Rectal smooth muscle tissue (tissue), 1 donor: ENCODE data around the gene RASD2.
"Not testable (repeated sequence)": the region's sequence is repeated elsewhere in the genome, so short reads cannot be mapped to it uniquely, and the experiment has no call there.

ENCODE experiments used
- H3K27ac ChIP-seq: one replicate; pipeline ENCODE4 v1.7.0; 2013; ENCODE audit warnings: low read depth, low read length, inconsistent platforms
- H3K27me3 ChIP-seq: one replicate; pipeline ENCODE4 v1.7.0; 2013; ENCODE audit warnings: low read length; ENCODE audit not compliant: control insufficient read depth, insufficient read depth
- H3K36me3 ChIP-seq: one replicate; pipeline ENCODE4 v1.7.0; 2013; ENCODE audit warnings: low read length; ENCODE audit not compliant: control insufficient read depth, insufficient read depth
- H3K4me1 ChIP-seq: one replicate; pipeline ENCODE4 v1.7.0; 2013; ENCODE audit warnings: low read length; ENCODE audit not compliant: control insufficient read depth, insufficient read depth
- H3K4me3 ChIP-seq: one replicate; pipeline ENCODE4 v1.7.0; 2013; ENCODE audit warnings: low read length
- H3K9ac ChIP-seq: one replicate; pipeline ENCODE4 v1.7.0; 2013; ENCODE audit warnings: low read length

Gene RASD2

GRCh38 chr22:35509451-35509850 is 31.2 kb upstream of the RASD2 start:
- no peak overlapping the region for H3K4me3 ChIP-seq
- no peaks in the 10 kb centered on the region for H3K36me3 ChIP-seq
- no peak overlapping the region for H3K27ac ChIP-seq
- H3K9ac ChIP-seq: no peak overlapping the region
- no peaks in the 10 kb centered on the region for H3K4me1 ChIP-seq
- no peaks in the 10 kb centered on the region for H3K27me3 ChIP-seq

GRCh38 chr22:35509960-35510359 is 30.7 kb upstream of the RASD2 start:
- Histone ChIP-seq H3K36me3 (no peaks in the 10 kb centered on the region), H3K27me3 (no peaks in the 10 kb centered on the region), H3K4me1 (no peaks in the 10 kb centered on the region), H3K27ac (no peak overlapping the region), H3K4me3 (no peak overlapping the region), H3K9ac (no peak overlapping the region)

GRCh38 chr22:35510481-35510934 is 30.1 kb upstream of the RASD2 start:
- H3K27ac ChIP-seq: no peak overlapping the region
- H3K4me3 ChIP-seq: no peak overlapping the region
- no peaks in the 10 kb centered on the region for H3K36me3 ChIP-seq
- H3K27me3 ChIP-seq: no peaks in the 10 kb centered on the region
- H3K4me1 ChIP-seq: no peaks in the 10 kb centered on the region
- no peak overlapping the region for H3K9ac ChIP-seq

- no peak overlapping the region for H3K4me3 ChIP-seq
- H3K36me3 ChIP-seq: no peaks in the 10 kb centered on the region
- no peak overlapping the region for H3K27ac ChIP-seq
- H3K9ac ChIP-seq: no peak overlapping the region
- H3K4me1 ChIP-seq: no peaks in the 10 kb centered on the region
- no peaks in the 10 kb centered on the region for H3K27me3 ChIP-seq
Observed at GRCh38 chr22:35510951-35511350, 29.7 kb upstream of the RASD2 start.

- H3K9ac ChIP-seq: no peak overlapping the region
- H3K4me1 ChIP-seq: no peaks in the 10 kb centered on the region
- H3K27ac ChIP-seq: no peak overlapping the region
- no peaks in the 10 kb centered on the region for H3K27me3 ChIP-seq
- no peak overlapping the region for H3K4me3 ChIP-seq
- H3K36me3 ChIP-seq: no peaks in the 10 kb centered on the region
Observed at GRCh38 chr22:35514366-35514765, 26.3 kb upstream of the RASD2 start.

GRCh38 chr22:35515952-35516351 is 24.7 kb upstream of the RASD2 start:
- not testable (repeated sequence) for H3K27ac ChIP-seq, H3K36me3 ChIP-seq, H3K4me3 ChIP-seq, H3K27me3 ChIP-seq, H3K4me1 ChIP-seq, H3K9ac ChIP-seq

GRCh38 chr22:35516723-35517122 is 23.9 kb upstream of the RASD2 start:
- Histone ChIP-seq H3K27me3 (no peaks in the 10 kb centered on the region), H3K36me3 (no peaks in the 10 kb centered on the region), H3K4me3 (no peak overlapping the region), H3K27ac (no peak overlapping the region), H3K9ac (no peak overlapping the region), H3K4me1 (no peaks in the 10 kb centered on the region)

- Histone ChIP-seq H3K4me3 (no peak overlapping the region), H3K27me3 (no peaks in the 10 kb centered on the region), H3K36me3 (no peaks in the 10 kb centered on the region), H3K4me1 (no peaks in the 10 kb centered on the region), H3K9ac (no peak overlapping the region), H3K27ac (no peak overlapping the region)
Observed at GRCh38 chr22:35517207-35517606, 23.4 kb upstream of the RASD2 start.

GRCh38 chr22:35517769-35518530 is 22.7 kb upstream of the RASD2 start:
- no peaks in the 10 kb centered on the region for H3K4me1 ChIP-seq
- H3K27ac ChIP-seq: no peak overlapping the region

GRCh38 chr22:35518811-35519210 is 21.8 kb upstream of the RASD2 start:
- H3K36me3 ChIP-seq: no peaks in the 10 kb centered on the region
- H3K27ac ChIP-seq: no peak overlapping the region
- no peak overlapping the region for H3K9ac ChIP-seq
- no peaks in the 10 kb centered on the region for H3K27me3 ChIP-seq
- H3K4me1 ChIP-seq: no peaks in the 10 kb centered on the region
- no peak overlapping the region for H3K4me3 ChIP-seq

More at GRCh38 chr22:35517769-35518530, 22.7 kb upstream of the RASD2 start:
- Histone ChIP-seq H3K27me3 (no peaks in the 10 kb centered on the region), H3K4me3 (no peak overlapping the region), H3K36me3 (no peaks in the 10 kb centered on the region), H3K9ac (no peak overlapping the region)

GRCh38 chr22:35519306-35520000 is 21.2 kb upstream of the RASD2 start:
- Histone ChIP-seq H3K4me1 (no peaks in the 10 kb centered on the region), H3K27ac (no peak overlapping the region), H3K9ac (no peak overlapping the region), H3K4me3 (no peak overlapping the region), H3K27me3 (no peaks in the 10 kb centered on the region), H3K36me3 (no peaks in the 10 kb centered on the region)

- Histone ChIP-seq H3K4me1 (no peaks in the 10 kb centered on the region), H3K27ac (no peak overlapping the region), H3K4me3 (no peak overlapping the region), H3K36me3 (no peaks in the 10 kb centered on the region), H3K27me3 (no peaks in the 10 kb centered on the region), H3K9ac (no peak overlapping the region)
Observed at GRCh38 chr22:35521358-35522224, 19.0 kb upstream of the RASD2 start.
